Cardiac atrium fibroblast (primary cell): Measurements from ENCODE around the gene ZMAT5. TPM values are rescaled to one million over a fixed set of nuclear protein-coding genes. Genes with fewer than 3 reads are reported as not detected.

Experiments used
- total RNA-seq: library from RNA; depleted of rRNA; stranded (reverse); fragments of >200 nt; gene quantifications from 2 replicates; pipeline ENCODE4 v1.2.3, GENCODE V29; 2015

ZMAT5 gene
- 26.9 and 28.0 TPM in 2 replicates for total RNA-seq

GRCh38 chr22:29766632-29767170 is at the start of gene ZMAT5:
Gene ZMAT5, minus strand, starts transcription at chr22:29767007. Its CDS starts 18,463 bp downstream, at chr22:29748544.

GRCh38 chr22:29767171-29768051 is 604 bp upstream of the ZMAT5 start, which contains the start of gene UQCR10:
Gene UQCR10, plus strand, starts transcription at chr22:29767369. Its CDS starts 30 bp downstream, at chr22:29767399.

GRCh38 chr22:29719899-29720645 is 46.7 kb downstream of the ZMAT5 start, which contains the start of gene CABP7:
Gene CABP7, plus strand, starts transcription at chr22:29720003. Its CDS starts 422 bp downstream, at chr22:29720425.

Other genes with a start within 250 kb of the ZMAT5 start
- 31.8 and 47.7 TPM in 2 replicates for gene THOC5, start 213.2 kb downstream of the ZMAT5 start, total RNA-seq
- gene NIPSNAP1, start 185.9 kb downstream of the ZMAT5 start, total RNA-seq: 30.0 and 44.2 TPM in 2 replicates
- gene NF2, start 163.4 kb downstream of the ZMAT5 start, total RNA-seq: 47.5 and 79.4 TPM in 2 replicates
- gene CABP7, start 47.0 kb downstream of the ZMAT5 start, total RNA-seq: under 0.01 TPM in 1 of 2 replicates, not detected in the other
- 40.6 and 79.5 TPM in 2 replicates for gene UQCR10, start 362 bp upstream of the ZMAT5 start, total RNA-seq
- 17.0 and 18.3 TPM in 2 replicates for gene ASCC2, start 71.3 kb upstream of the ZMAT5 start, total RNA-seq
- 18.8 and 19.7 TPM in 2 replicates for gene MTMR3, start 116.2 kb upstream of the ZMAT5 start, total RNA-seq